ENCODE data around the gene IQSEC3.
"Not testable (repeated sequence)": the region's sequence is repeated elsewhere in the genome, so short reads cannot be mapped to it uniquely, and the experiment has no call there.

The IQSEC3 gene

DNA sequence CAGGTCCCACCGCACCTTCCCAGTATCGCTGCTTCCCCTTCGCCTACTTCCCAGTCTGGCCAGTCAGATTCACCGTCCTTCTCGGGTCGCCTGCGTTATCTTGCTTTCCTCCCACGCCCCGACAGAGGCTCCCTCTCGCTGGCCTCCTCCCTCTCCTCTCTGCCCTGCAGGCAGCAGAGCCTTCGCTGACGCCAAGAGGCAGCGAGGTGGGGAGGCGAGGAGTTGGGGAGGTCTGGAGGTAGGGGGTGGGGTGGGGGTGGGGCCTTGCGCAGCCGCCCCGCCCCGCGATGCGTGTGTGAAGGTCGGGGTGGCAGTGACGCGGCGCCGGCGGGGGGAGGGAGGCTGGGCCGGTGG, at the start of gene IQSEC3:
Gene IQSEC3 (plus strand): TSS at position 340 of the 354 bp plus-strand sequence. CDS start 116 bp downstream, outside the sequence.
- DNase-seq (ENCODE audit: low read depth), result not testable (repeated sequence)
- peak within 1 kb of the TSS; percentile 38 for H3K4me3 ChIP-seq (ENCODE audit: low read depth, low read length)

DNA sequence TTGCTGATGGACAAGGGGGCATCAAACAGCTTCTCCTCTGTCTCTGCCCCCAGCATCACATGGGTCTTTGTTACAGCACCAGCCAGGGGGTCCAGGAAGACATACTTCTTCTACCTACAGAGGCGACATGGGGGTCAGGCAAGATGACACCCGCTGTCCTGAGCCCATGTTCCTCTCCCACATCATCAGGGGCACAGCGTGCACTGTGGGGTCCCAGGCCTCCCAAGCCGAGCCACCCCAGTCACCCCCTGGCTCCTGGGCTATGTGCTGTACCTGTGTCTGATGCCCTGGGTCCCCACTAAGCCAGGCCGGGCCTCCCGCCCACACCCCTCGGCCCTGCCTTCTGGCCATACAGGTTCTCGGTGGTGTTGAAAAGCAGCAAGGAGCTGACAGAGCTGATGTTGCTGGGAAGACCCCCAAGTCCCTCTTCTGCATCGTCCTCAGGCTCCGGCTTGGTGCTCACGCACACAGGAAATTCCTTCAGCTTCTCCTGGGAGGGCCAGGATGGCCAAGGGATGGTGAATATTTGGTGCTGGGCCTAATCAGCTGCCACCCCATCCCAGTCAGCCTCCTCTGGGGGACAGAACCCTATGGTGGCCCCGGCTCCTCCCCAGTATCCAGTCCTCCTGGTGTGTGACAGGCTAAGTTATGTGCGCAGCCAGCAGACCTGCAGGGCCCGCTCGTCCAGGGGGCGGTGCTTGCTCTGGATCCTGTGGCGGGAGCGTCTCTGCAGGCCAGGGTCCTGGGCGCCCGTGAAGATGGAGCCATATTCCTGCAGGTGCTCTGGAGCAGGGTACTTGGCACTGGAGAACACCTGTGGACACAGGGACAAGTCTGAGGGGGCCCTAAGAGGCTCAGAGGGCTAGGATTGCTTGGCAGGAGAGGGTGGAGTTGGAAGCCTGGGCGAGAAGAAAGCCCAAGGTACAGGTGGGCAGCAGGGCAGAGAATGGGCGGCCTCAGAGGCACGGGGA, 48.9 kb upstream of the IQSEC3 start:
- not testable (repeated sequence) for DNase-seq (ENCODE audit: low read depth); H3K4me3 ChIP-seq (ENCODE audit: low read depth, low read length)

DNA sequence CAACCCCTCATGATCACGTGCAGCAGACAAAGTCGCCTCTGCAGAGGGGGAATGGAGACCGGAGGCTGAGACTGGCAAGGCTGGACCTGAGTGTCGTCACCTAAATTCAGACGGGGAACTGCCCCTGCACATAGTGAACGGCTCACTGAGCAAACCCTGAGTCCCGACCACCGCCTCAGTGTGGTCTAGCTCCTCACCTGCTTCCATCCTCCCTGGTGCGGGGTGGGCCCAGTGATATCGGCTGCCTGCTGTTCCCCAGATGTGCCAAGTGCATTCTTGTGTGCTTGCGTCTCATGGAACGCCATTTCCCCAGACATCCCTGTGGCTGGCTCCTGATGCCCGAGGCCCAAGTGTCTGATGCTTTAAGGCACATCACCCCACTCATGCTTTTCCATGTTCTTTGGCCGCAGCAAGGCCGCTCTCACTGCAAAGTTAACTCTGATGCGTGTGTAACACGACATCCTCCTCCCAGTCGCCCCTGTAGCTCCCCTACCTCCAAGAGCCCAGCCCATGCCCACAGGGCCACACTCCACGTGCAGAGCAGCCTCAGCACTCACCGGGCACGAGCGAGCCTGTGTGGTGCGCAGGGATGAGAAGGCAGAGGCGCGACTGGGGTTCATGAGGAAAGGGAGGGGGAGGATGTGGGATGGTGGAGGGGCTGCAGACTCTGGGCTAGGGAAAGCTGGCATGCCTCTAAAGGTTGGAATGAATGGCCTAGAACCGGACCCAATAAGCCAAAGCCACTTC, 47.6 kb upstream of the IQSEC3 start:
- not testable (repeated sequence) for DNase-seq (ENCODE audit: low read depth); H3K4me3 ChIP-seq (ENCODE audit: low read depth, low read length)

DNA sequence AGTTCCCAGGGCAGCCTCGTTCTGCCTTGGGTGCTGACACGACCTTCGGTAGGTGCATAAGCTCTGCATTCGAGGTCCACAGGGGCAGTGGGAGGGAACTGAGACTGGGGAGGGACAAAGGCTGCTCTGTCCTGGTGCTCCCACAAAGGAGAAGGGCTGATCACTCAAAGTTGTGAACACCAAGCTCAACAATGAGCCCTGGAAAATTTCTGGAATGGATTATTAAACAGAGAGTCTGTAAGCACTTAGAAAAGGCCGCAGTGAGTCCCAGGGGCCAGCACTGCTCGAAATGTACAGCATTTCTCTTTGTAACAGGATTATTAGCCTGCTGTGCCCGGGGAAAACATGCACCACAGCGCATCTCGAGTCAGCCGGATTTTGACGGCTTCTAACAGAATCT, 46.7 kb upstream of the IQSEC3 start:
- DNase-seq (ENCODE audit: low read depth); H3K4me3 ChIP-seq (ENCODE audit: low read depth, low read length): not testable (repeated sequence)

DNA sequence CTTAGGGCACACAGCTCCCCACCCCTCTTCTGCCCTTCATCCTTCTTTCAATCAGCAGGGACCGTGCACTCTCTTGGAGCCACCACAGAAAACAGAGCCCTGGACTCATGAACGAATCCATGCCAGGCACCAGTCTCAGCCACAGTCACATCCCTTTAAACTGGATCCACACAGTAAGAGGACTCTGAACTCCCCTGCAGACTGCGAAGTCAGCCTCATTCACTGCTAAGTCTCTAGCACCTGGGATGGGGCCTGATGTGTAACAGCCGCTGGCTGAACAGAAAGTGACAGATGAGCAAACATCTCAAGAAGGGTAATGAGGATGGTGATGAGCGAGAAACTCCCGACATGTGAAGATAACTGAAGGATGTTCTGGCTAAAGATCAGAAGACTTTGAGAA, 45.8 kb upstream of the IQSEC3 start:
- TF ChIP-seq, protein P1, sequence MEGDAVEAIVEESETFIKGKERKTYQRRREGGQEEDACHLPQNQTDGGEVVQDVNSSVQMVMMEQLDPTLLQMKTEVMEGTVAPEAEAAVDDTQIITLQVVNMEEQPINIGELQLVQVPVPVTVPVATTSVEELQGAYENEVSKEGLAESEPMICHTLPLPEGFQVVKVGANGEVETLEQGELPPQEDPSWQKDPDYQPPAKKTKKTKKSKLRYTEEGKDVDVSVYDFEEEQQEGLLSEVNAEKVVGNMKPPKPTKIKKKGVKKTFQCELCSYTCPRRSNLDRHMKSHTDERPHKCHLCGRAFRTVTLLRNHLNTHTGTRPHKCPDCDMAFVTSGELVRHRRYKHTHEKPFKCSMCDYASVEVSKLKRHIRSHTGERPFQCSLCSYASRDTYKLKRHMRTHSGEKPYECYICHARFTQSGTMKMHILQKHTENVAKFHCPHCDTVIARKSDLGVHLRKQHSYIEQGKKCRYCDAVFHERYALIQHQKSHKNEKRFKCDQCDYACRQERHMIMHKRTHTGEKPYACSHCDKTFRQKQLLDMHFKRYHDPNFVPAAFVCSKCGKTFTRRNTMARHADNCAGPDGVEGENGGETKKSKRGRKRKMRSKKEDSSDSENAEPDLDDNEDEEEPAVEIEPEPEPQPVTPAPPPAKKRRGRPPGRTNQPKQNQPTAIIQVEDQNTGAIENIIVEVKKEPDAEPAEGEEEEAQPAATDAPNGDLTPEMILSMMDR (conservative IDR thresholded peaks at IDR 0.05; ENCODE audit: low read depth, low read length), result no peak
- DNase-seq (ENCODE audit: low read depth), result no peak
- no peak overlapping the region for H3K4me3 ChIP-seq (ENCODE audit: low read depth, low read length)

DNA sequence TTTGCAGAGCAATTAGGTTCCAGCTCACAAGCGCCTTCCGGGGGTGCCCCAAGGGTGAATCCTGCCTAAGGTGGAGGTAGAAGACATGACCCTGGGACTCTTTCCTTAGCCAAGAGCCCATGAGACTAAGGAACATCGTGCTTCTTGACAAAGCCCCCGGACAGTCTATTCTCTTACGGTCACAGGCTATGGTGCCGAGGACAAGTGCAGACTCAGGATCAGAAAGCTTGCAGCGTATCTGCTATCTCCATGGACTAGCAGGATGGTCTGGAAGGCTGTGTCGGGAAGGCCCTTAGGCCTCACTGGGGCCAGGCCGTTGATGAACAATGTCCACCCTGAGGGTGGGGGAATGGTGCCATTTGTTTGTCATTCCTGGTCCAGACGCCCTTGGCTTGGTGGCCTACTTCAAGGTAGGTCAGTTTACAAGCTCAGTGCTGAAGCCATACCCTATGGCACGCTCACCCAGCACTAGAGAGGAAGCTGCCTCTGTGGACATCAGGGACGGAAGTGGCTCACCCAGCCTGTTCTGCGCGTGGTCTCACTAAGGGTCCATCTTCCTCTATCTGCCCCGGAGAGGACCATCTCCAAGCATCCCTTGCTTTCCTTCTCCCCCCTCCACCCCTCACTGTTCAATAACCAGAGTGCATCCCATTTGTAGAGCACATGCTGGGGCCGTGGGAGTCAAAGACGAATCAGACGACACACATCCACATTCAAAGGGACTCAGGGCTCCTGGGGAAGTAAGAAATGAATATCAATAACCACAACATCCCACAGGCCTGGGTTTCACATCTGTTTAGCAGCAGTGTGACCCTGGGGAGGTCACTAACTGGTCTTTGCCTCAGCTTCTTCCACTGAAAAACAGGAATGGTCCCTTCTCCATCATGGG, 45.0 kb upstream of the IQSEC3 start:
- H3K4me3 ChIP-seq (ENCODE audit: low read depth, low read length), result no peak overlapping the region
- no peak for DNase-seq (ENCODE audit: low read depth)
- TF ChIP-seq, protein P1 (conservative IDR thresholded peaks at IDR 0.05; ENCODE audit: low read depth, low read length), result no peak

DNA sequence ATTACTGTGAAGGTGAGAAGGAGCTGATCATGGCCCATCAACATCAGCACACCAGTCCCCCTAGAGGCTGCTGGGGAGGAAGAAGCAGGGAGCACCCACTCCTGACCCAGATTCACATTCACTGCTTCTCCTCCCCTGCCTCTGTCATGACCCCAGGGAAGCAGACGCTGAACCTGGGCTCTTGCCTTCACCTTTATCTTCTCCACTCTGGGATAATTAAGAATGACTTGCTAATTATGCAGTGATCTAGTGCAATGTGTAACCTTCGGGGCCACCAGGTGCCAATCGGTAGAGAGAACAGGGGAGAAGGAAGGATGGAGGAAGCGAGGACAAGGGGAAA, 44.4 kb upstream of the IQSEC3 start:
- TF ChIP-seq, protein P1 (conservative IDR thresholded peaks at IDR 0.05; ENCODE audit: low read depth, low read length), result peak; percentile 17
- no peak overlapping the region for H3K4me3 ChIP-seq (ENCODE audit: low read depth, low read length)
- DNase-seq (ENCODE audit: low read depth), result no peak

DNA sequence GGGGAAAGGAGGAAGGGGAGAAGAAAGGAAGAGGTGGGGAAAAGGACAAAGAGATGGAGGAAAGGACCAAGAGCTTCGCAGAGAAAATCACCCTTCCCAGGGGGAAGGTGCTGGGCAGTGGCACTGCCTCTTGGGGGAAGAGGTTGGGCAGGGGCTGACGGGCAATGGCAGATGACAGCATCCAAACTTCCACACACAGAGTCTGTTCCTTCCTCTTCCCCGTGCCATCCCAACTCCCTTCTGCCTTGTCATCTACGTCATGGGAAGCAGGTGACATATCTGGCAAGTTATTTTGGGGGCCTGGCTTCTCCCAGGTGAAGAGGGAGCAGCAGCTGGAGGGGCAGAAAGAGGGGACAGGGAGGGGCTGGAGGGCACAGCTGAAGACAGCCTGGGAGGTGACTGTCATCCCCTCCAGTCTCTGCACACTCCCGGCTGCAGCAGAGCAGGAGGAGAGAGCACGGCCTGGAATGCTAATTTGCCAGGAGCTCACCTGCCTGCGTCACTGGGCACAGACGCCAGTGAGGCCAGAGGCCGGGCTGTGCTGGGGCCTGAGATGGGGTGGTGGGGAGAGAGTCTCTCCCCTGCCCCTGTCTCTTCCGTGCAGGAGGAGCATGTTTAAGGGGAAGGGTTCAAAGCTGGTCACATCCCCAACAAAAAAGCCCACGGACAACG, 43.9 kb upstream of the IQSEC3 start:
- no peak overlapping the region for H3K4me3 ChIP-seq (ENCODE audit: low read depth, low read length)
- no peak for DNase-seq (ENCODE audit: low read depth)
- TF ChIP-seq, protein P1 (conservative IDR thresholded peaks at IDR 0.05; ENCODE audit: low read depth, low read length), result no peak

DNA sequence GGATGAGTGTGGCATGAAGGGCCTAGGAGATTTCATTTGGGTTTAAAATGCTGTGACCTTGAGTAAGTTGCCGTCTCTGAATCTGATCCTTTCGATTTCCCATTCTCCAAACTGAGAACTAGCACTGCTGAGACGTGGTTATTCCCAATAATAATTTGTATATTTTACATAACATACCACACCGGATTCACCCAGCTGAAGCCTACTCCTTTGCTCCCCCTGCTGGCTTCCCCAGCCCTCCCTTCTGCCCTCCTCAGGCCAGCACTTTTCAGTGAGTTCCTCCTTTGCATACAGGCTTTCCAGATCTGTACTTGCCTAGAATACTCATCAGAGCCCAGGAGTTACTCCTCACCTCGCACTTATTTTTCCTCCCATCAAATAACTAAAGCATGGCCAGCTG, 38.7 kb upstream of the IQSEC3 start:
- not testable (repeated sequence) for DNase-seq (ENCODE audit: low read depth); H3K4me3 ChIP-seq (ENCODE audit: low read depth, low read length)

DNA sequence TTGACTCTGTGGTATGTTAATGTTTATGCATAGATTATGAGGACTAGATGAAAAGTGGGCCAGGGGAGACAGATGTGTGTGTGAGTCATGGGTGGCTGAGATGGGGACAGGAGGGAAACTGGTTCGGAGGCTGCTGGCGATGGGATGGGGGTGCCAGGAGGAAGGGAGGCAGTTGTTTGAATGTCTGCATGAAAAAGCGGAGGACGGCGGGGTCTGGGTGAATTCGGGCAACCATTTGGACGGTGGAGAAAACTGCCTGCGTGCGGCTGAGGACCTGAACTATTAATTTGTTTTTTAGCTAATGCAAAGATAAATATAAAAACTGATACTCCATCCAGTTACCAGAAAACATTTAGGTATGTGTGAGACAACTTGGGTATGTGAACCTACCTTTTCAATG, 27.8 kb upstream of the IQSEC3 start:
- not testable (repeated sequence) for H3K4me3 ChIP-seq (ENCODE audit: low read depth, low read length); DNase-seq (ENCODE audit: low read depth)

DNA sequence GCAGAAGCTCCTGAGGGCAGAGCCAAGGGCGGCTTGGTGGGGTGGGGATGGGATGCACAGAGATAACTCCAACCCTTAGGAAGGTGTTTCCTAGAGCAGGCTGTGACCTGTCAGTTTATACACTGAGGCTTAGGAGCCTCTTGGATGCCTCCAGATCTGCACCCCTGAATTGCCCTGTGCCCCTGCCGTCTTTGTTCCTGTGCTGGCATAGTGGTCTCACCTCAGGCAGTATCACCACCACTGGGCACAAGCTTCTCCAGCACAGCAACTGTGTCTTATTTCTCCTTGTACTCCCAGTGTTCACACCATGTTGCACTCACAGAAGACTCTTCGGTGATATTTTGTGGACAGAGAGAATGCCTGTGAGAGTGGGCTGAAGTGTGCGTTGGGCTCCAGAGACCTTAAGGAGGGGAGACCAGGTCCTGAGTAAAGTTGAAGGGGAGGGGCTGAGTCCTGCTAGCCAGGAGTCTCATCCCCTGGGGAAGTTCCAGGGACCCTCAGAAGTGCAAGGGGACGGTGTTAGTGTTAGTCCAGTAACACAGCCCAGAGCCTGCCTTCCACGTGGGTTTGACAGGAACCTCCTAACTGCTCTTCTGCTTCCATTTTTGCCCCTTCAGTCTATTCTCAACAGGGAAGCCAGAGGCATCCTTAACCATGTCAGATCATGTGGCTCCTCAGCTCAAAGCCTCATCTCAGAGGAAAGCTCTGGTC, 26.9 kb upstream of the IQSEC3 start:
- not testable (repeated sequence) for H3K4me3 ChIP-seq (ENCODE audit: low read depth, low read length); DNase-seq (ENCODE audit: low read depth)

DNA sequence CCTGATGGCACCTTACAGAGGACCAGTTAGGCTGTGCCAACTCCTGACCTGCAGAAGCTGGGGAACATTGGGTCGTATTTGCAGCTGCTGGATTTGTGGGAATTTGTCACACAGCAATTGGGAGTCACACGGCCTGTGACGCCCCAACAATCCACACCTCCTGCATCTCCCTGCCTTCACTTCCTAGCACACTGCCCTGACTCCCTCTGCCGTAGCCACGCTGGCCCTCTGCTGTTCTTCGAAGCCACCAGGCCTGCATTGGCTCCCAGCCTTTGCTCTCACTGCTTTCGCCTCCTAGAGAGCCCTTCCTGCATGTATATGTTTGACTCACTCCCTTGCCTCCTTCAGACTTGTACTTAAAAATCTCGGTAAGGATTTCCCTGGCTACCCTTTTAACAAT, 22.2 kb upstream of the IQSEC3 start:
- H3K4me3 ChIP-seq (ENCODE audit: low read depth, low read length); DNase-seq (ENCODE audit: low read depth): not testable (repeated sequence)

All from choroid plexus epithelial cell (primary cell).